Caco-2 (cell line): ENCODE measurements around the gene MBTPS1. TPM values are rescaled to one million over a fixed set of nuclear protein-coding genes. Genes with fewer than 3 reads are reported as not detected.

Experiments
- BruUV-seq: library from RNA; stranded (reverse); fragments of 400-500 nt; replicated peaks from 2 replicates; lab custom pipeline; 2021; lab: Mats Ljungman, UMichigan
- CTCF ChIA-PET: fragments of 300-600 bp; sonication (Branson Sonifier 250); formaldehyde crosslinking; loops from one replicate; lab custom pipeline; 2022; ENCODE audit warnings: antibody characterized with exemption; lab: Charles Lee
- POLR2A ChIA-PET: fragments of 300-600 bp; sonication (Branson Sonifier 250); formaldehyde crosslinking; loops from one replicate; lab custom pipeline; 2022; ENCODE audit warnings: antibody characterized with exemption; lab: Charles Lee
- DNase-seq, 2 experiments: peaks; one replicate each; pipeline versions ENCODE4 v3.0.0 to v3.0.0-alpha.2; 2020 to 2022
- H3K27me3 ChIP-seq: replicated peaks from 2 replicates; pipeline ENCODE4 v1.6.0; 2011; ENCODE audit warnings: low read length; ENCODE audit not compliant: control insufficient read depth, insufficient read depth
- H3K36me3 ChIP-seq: 2 replicates; pipeline ENCODE4 v1.5.1; 2011; ENCODE audit warnings: low read length; ENCODE audit not compliant: control insufficient read depth, insufficient read depth
- H3K4me1 ChIP-seq: fragments of 250-450 bp; sonication (Bioruptor Pico); 2 replicates; pipeline ENCODE4 v1.5.1; 2020; ENCODE audit warnings: mild to moderate bottlenecking
- H3K4me3 ChIP-seq: 2 replicates; pipeline ENCODE4 v1.5.1; 2011; ENCODE audit warnings: low read depth, mild to moderate bottlenecking, control low read depth, low read length
- H3K9me3 ChIP-seq: fragments of 250-450 bp; sonication (Bioruptor Pico); 2 replicates; pipeline ENCODE4 v1.5.1; 2020; ENCODE audit warnings: mild to moderate bottlenecking, moderate library complexity
- H3K27ac Mint-ChIP-seq: one replicate; pipeline ENCODE4 v1.8.0; 2022; ENCODE audit warnings: mixed read lengths; ENCODE audit not compliant: unreplicated experiment
- H3K27me3 Mint-ChIP-seq: one replicate; pipeline ENCODE4 v1.8.0; 2022; ENCODE audit warnings: mixed read lengths; ENCODE audit not compliant: insufficient read depth, unreplicated experiment
- H3K36me3 Mint-ChIP-seq: one replicate; pipeline ENCODE4 v1.8.0; 2022; ENCODE audit warnings: mild to moderate bottlenecking, mixed read lengths; ENCODE audit not compliant: insufficient read depth, unreplicated experiment
- H3K4me1 Mint-ChIP-seq: one replicate; pipeline ENCODE4 v1.8.0; 2022; ENCODE audit warnings: low read depth, mixed read lengths; ENCODE audit not compliant: unreplicated experiment
- H3K4me3 Mint-ChIP-seq: one replicate; pipeline ENCODE4 v1.8.0; 2022; ENCODE audit warnings: mild to moderate bottlenecking, moderate library complexity, mixed read lengths; ENCODE audit not compliant: unreplicated experiment
- H3K9me3 Mint-ChIP-seq: one replicate; pipeline ENCODE4 v1.8.0; 2022; ENCODE audit warnings: mixed read lengths; ENCODE audit not compliant: unreplicated experiment
- intact Hi-C: fragments of 100-400 bp; cut with micrococcal nuclease; formaldehyde crosslinking; loops from one replicate; pipeline ENCODE4 v1.10.0; 2022; ENCODE audit not compliant: unreplicated experiment
- total RNA-seq: library from RNA; stranded (reverse); gene quantifications from 2 replicates; pipeline ENCODE4 v1.2.3, GENCODE V29; 2022
- TF ChIP-seq, protein P1 (sequence below), 2 experiments: fragments of 200-600 bp in 1 of 2; IDR thresholded peaks; 1 replicate in 1 of 2; 2 replicates in 1 of 2; pipeline versions ENCODE4 v1.5.1 to v1.8.0; 2011 to 2022; ENCODE audit warnings: antibody characterized with exemption in 1 of 2, control low read depth in 1 of 2, inconsistent platforms in 1 of 2, low read depth in 1 of 2, low read length in 1 of 2, mild to moderate bottlenecking in 1 of 2, moderate library complexity in 1 of 2; ENCODE audit not compliant: insufficient read depth in 1 of 2, severe bottlenecking in 1 of 2, unreplicated experiment in 1 of 2

MBTPS1 gene
- total RNA-seq, 1 experiment from 2014 or later = 96.4 TPM

- no peaks in the 10 kb centered on the region for H3K9me3 Mint-ChIP-seq
- no peaks in the 10 kb centered on the region for H3K4me1 Mint-ChIP-seq
- no peak overlapping the region for H3K4me3 Mint-ChIP-seq
- Histone ChIP-seq H3K4me3 (no peak overlapping the region), H3K4me1 (no peaks in the 10 kb centered on the region), H3K9me3 (no peaks in the 10 kb centered on the region), H3K27me3 (no peaks in the 10 kb centered on the region), H3K36me3 (peaks cover 7% of the 10 kb centered on the region)
- no peak overlapping the region for H3K27ac Mint-ChIP-seq
- POLR2A ChIA-PET = no interaction called here
- intact Hi-C loops = no loop called here
- TF ChIP-seq, protein P1, sequence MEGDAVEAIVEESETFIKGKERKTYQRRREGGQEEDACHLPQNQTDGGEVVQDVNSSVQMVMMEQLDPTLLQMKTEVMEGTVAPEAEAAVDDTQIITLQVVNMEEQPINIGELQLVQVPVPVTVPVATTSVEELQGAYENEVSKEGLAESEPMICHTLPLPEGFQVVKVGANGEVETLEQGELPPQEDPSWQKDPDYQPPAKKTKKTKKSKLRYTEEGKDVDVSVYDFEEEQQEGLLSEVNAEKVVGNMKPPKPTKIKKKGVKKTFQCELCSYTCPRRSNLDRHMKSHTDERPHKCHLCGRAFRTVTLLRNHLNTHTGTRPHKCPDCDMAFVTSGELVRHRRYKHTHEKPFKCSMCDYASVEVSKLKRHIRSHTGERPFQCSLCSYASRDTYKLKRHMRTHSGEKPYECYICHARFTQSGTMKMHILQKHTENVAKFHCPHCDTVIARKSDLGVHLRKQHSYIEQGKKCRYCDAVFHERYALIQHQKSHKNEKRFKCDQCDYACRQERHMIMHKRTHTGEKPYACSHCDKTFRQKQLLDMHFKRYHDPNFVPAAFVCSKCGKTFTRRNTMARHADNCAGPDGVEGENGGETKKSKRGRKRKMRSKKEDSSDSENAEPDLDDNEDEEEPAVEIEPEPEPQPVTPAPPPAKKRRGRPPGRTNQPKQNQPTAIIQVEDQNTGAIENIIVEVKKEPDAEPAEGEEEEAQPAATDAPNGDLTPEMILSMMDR (IDR thresholded peaks at IDR 0.05; ENCODE audit: insufficient read depth in 1 of 2, low read depth in 1 of 2, low read length in 1 of 2, severe bottlenecking in 1 of 2, unreplicated experiment in 1 of 2) = no peak
- CTCF ChIA-PET = interaction anchor here (0.6 kb wide), 1 partner anchor 9 kb away, joined by 3 read pairs; no protein-coding TSS in a partner anchor
- no peaks in the 10 kb centered on the region for H3K27me3 Mint-ChIP-seq
- H3K36me3 Mint-ChIP-seq = peaks cover 44% of the 10 kb centered on the region
- DNase-seq = no peak
- BruUV-seq = no TSS peak
Observed at GRCh38 chr16:84075376-84075775, 41.4 kb downstream of the MBTPS1 start.

DNA sequence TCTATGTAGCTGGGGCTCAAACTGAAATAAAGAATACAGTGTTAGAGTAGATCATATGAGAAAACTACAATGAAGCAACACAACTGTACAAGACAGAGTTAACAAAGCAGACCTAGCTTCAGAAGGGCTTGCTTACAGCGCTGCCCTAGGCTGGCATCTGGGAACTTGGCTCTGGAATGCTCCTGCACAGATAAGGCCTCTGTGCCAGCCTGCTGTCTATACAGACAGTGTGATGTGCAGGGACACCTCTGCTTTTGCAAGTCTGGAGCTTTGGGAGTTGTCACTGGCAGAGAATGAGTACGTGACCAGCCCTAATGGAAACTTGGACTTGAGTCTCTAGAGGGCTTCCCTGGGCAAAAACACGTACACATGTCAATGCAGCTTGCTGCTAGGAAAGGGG, 42.0 kb downstream of the MBTPS1 start:
- BruUV-seq = no TSS peak
- Histone ChIP-seq H3K4me3 (no peak overlapping the region), H3K9me3 (no peaks in the 10 kb centered on the region), H3K4me1 (no peaks in the 10 kb centered on the region), H3K27me3 (no peaks in the 10 kb centered on the region), H3K36me3 (peaks cover 9% of the 10 kb centered on the region)
- intact Hi-C loops = no loop called here
- H3K4me1 Mint-ChIP-seq = no peaks in the 10 kb centered on the region
- no peak overlapping the region for H3K27ac Mint-ChIP-seq
- H3K4me3 Mint-ChIP-seq = no peak overlapping the region
- TF ChIP-seq, protein P1 (IDR thresholded peaks at IDR 0.05; ENCODE audit: insufficient read depth in 1 of 2, low read depth in 1 of 2, low read length in 1 of 2, severe bottlenecking in 1 of 2, unreplicated experiment in 1 of 2) = no peak
- DNase-seq = no peak
- no peaks in the 10 kb centered on the region for H3K27me3 Mint-ChIP-seq
- CTCF ChIA-PET = interaction anchor here (0.6 kb wide), 1 partner anchor 10 kb away, joined by 3 read pairs; no protein-coding TSS in a partner anchor
- POLR2A ChIA-PET = no interaction called here
- peaks cover 51% of the 10 kb centered on the region for H3K36me3 Mint-ChIP-seq
- H3K9me3 Mint-ChIP-seq = no peaks in the 10 kb centered on the region

DNA sequence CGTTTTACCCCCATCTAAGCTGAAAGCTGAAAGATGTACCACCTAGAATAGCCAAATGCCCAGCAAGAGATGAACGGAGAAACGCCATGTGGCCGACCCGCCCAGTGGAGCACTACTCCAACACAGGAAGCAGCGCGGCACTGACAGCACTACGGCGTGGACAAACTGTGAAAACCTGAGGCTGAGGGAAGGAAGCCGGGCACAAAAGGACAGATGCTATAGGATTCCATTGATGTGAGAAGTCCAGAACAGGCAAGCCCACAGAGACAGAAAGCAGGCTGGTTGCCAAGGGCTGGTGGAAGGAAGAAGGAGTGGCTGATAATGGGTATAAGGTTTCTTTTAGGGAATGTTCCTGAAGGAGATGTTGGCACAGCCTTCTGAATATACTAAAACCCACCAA, 44.7 kb downstream of the MBTPS1 start:
- TF ChIP-seq, protein P1 (IDR thresholded peaks at IDR 0.05; ENCODE audit: insufficient read depth in 1 of 2, low read depth in 1 of 2, low read length in 1 of 2, severe bottlenecking in 1 of 2, unreplicated experiment in 1 of 2) = no peak
- DNase-seq = no peak
- Mint-ChIP-seq H3K4me1 (no peaks in the 10 kb centered on the region), H3K27ac (no peak overlapping the region), H3K27me3 (no peaks in the 10 kb centered on the region), H3K36me3 (peaks cover 68% of the 10 kb centered on the region), H3K9me3 (no peaks in the 10 kb centered on the region), H3K4me3 (no peak overlapping the region)
- H3K4me1 ChIP-seq = no peaks in the 10 kb centered on the region
- no peaks in the 10 kb centered on the region for H3K27me3 ChIP-seq
- BruUV-seq = no TSS peak
- peaks cover 11% of the 10 kb centered on the region for H3K36me3 ChIP-seq
- intact Hi-C loops = no loop called here
- POLR2A ChIA-PET = interaction anchor here (0.5 kb wide), 1 partner anchor 138 kb away, joined by 3 read pairs; no protein-coding TSS in a partner anchor
- CTCF ChIA-PET = no interaction called here
- no peak overlapping the region for H3K4me3 ChIP-seq
- H3K9me3 ChIP-seq = no peaks in the 10 kb centered on the region
